ENCODE results near the gene SESTD1.

The SESTD1 gene, protein sequence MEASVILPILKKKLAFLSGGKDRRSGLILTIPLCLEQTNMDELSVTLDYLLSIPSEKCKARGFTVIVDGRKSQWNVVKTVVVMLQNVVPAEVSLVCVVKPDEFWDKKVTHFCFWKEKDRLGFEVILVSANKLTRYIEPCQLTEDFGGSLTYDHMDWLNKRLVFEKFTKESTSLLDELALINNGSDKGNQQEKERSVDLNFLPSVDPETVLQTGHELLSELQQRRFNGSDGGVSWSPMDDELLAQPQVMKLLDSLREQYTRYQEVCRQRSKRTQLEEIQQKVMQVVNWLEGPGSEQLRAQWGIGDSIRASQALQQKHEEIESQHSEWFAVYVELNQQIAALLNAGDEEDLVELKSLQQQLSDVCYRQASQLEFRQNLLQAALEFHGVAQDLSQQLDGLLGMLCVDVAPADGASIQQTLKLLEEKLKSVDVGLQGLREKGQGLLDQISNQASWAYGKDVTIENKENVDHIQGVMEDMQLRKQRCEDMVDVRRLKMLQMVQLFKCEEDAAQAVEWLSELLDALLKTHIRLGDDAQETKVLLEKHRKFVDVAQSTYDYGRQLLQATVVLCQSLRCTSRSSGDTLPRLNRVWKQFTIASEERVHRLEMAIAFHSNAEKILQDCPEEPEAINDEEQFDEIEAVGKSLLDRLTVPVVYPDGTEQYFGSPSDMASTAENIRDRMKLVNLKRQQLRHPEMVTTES

GRCh38 chr2:179264368-179265081 is at the start of gene SESTD1:
Gene SESTD1, minus strand, starts transcription at chr2:179264832. Its CDS starts 72,991 bp downstream, at chr2:179191841.
- DNase-seq: peak in 1 of 2 experiments; percentile 16

DNA sequence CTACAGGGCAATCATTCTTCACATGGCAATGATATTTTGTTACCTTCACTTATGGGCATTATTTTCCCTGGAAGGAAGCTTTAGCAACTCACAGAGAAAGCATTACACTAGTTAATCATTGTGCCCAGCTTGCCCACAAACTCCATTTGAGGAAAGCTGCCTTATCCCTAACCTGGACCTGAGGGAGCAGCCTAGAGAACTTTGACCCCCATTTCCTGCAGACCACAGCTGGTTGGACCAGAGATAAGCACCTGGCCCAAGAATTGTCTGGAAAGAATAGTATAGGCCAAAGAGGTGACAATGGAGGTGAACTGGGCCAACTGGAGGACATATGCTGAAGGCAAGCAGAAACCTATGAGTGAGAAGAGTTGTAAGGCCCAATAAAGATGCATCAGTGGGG is 48.4 kb upstream of the SESTD1 start:
- no peak for DNase-seq

DNA sequence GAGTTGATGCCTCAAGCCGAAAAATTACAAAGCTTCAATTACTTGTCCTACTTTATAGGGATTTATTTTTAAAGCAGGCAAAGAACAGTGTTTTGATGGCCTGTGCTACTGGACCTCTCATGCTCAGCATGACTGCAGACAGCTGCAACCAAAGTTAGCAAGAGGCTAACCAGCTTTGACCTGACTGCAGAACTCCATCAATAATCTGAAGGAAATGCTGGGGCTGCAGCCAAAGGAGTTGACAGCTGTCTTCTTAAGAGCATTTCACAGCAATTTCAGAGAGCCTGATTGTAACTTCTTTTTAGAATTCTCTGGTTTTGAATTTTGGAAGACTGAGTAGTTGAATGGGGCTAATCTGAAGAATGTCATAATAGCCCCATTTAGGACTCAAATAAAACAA is 46.5 kb upstream of the SESTD1 start:
- DNase-seq: no peak

GRCh38 chr2:179307616-179308371 is 43.2 kb upstream of the SESTD1 start:
- DNase-seq: no peak

DNA sequence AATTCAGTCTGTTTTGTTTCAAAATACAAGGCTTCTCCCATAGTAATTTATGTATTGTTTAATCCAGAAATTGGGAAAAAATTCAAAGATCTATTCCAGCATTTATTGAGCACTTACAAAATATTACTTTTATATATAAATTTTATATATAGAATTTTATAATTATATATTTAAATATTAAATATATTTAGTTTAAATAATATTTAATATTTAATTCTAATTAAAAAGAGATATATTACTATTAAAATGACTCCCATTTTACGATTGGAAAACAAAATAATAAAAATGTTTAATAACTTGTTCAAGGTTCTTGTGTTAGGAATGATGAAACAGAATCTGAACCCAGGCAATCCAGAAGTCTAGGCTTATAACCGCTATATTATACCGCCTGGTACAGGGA is 40.5 kb upstream of the SESTD1 start:
- no peak for DNase-seq

GRCh38 chr2:179304424-179304823 is 39.8 kb upstream of the SESTD1 start:
- no peak for DNase-seq

- DNase-seq: no peak
Observed at GRCh38 chr2:179302764-179303571, 38.3 kb upstream of the SESTD1 start.

- no peak for DNase-seq
Observed at GRCh38 chr2:179302149-179302548, 37.5 kb upstream of the SESTD1 start.

- no peak for DNase-seq
Observed at GRCh38 chr2:179298666-179299065, 34.0 kb upstream of the SESTD1 start.

- no peak for DNase-seq
Observed at GRCh38 chr2:179297927-179298326, 33.3 kb upstream of the SESTD1 start.

DNA sequence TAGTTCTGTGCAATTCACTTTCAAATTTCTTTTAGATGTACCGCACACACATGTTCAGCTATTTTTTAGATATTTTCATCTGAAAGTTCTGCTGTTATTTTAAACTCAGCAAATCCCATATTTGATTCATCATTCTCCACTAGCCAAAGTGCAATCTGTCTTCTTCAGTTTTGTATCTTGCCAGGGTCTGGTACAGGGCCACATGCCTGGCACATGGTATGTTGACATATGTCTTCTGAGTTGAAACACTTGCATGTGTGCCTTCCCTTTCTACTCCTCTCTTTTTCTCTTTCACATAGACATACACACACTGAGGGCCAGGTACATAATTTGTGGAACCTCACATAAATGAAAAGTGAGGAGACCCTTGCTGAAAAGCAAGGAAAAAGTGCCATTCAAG is 25.7 kb upstream of the SESTD1 start:
- no peak for DNase-seq

- DNase-seq: no peak
Observed at GRCh38 chr2:179285060-179285459, 20.4 kb upstream of the SESTD1 start.

DNA sequence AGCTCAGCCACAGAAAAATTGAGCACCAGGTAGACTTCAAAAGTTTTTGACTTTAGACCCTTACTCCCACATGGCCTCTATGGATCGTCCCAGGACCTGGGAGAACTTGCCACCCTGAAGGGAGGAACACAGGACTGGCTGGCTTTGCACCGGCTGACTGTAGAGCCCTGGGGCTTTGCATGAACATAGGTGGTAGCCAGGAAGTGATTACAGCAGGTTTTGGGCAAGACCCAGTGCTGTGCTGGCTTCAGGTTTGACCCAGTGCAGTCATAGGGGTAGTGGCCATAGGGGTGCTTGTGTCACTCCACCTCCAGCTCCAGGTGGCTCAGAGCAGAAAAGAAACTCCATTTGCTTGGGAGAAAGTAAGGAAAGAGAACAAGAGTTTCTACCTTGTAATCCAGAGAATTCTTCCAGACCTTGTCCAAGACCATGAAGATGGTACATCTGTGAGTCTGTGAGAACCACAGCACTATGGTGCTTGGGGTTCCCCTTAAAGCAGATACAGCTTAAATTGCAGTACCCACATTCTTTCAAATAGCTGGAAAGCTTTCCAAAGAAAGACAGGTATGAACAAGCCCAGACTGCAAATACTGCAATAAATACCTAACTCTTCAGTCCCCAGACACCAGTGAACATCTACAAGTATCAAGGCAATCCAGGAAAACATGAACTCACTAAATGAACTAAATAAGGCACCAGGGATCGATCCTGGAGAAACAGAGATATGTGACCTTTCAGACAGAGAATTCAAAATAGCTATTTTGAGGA is 13.0 kb upstream of the SESTD1 start:
- no peak for DNase-seq

DNA sequence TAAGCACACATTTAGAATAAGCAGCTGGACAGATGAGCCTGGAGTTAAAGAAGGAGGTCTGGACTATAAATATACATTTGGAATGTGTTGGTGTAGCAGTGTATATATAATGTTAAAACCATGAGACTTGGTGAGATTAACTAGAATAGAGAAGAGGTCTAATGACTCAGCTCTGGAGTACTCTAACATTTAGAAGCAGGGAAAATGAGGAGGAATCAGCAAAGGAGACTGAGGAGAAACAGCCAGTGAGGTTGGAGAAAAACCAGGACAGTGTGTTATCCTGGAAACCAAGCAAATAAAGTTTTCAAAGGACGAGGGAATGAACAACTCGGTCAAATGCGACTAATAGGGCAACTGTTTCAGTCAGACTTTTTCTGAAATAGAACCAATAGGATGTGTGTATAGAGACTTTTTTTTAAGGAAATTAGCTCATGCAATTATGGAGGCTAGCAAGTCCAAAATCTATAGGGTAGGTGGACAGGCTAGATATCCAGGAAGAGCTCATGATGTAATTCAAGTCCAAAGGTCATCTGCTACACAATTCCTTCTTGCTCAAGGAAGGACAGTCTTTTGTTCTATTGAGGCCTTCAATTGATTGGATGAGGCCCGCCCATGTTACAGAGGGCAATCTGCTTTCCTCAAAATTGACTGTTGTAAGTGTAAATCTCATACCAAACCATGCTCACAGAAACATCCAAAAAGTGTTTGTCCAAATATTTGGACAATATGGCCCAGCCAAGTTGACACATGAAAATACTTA is 10.8 kb upstream of the SESTD1 start:
- no peak for DNase-seq

DNA sequence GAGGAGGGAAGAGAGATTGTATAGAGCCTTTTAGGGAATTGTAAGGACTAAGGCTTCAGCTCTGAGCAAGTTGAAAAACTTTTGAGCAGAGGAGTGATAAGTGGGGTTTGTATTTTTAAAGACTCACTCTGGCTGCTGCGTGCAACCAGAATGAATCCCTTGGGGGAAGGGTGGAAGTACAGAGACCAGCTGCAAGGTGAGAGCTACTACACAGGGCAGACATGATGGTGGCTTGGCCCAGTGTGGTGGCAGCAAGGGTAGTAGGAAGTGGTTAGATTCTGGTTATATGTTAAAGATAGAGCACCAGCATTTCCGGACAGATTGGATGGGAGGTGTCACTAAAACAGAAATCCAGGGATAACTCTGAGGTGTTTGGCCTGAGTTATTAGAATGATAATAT is 10.1 kb upstream of the SESTD1 start:
- DNase-seq: no peak

GRCh38 chr2:179273461-179273962 is 8.9 kb upstream of the SESTD1 start:
- DNase-seq: peak; percentile 38 to 44

- peak in 1 of 2 experiments; percentile 13 for DNase-seq
Observed at GRCh38 chr2:179272406-179273192, 8.0 kb upstream of the SESTD1 start.

DNA sequence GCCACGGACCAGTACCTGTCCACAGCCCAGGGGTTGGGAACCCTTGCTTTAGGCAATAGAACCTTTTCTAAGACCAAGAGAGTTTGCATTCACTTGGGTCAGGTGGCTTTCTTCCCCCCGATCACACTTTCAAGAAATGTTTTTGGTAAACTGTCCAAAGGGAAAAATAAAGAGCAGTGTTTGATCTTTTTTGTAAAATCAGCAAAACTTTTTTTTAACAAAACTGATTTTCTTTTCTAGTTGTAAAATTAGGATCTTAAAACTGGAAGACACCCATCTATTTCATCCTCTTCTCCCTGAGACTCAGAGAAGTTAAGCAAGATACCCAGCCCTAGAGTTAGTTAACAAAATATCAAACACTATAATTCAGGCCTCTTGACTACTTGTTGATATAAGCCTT is 6.1 kb upstream of the SESTD1 start:
- DNase-seq: no peak

GRCh38 chr2:179268277-179268925 is 3.8 kb upstream of the SESTD1 start:
- DNase-seq: no peak

Data from SHP77 (cell line).